H9 (cell line): ENCODE measurements around the gene EXOG. TPM values are rescaled to one million over a fixed set of nuclear protein-coding genes. Genes with fewer than 3 reads are reported as not detected.

Source experiments
- DNase-seq: peaks from one replicate; pipeline ENCODE4 v3.0.0-alpha.2; 2017
- H2AFZ ChIP-seq: one replicate; pipeline ENCODE4 v1.6.1; 2013; ENCODE audit warnings: mild to moderate bottlenecking, low read length, control low read depth, moderate library complexity
- H2AK5ac ChIP-seq: 2 replicates; pipeline ENCODE4 v1.6.1; 2013; ENCODE audit warnings: low read length, control low read depth, mixed read lengths; ENCODE audit not compliant: insufficient read length
- H2BK120ac ChIP-seq: one replicate; pipeline ENCODE4 v1.6.1; 2013; ENCODE audit warnings: low read depth, mild to moderate bottlenecking, low read length, control low read depth, inconsistent platforms; ENCODE audit not compliant: poor library complexity, severe bottlenecking
- H2BK12ac ChIP-seq: 2 replicates; pipeline ENCODE4 v1.6.1; 2013; ENCODE audit warnings: low read length, control low read depth, mixed read lengths, low read depth; ENCODE audit not compliant: insufficient read length
- H2BK15ac ChIP-seq: 2 replicates; pipeline ENCODE4 v1.6.1; 2013; ENCODE audit warnings: low read depth, low read length, control low read depth
- H2BK20ac ChIP-seq: one replicate; pipeline ENCODE4 v1.6.1; 2013; ENCODE audit warnings: low read depth, mild to moderate bottlenecking, low read length, control low read depth, inconsistent platforms; ENCODE audit not compliant: poor library complexity, severe bottlenecking
- H2BK5ac ChIP-seq: 2 replicates; pipeline ENCODE4 v1.6.1; 2013; ENCODE audit warnings: low read length, control low read depth, mixed read lengths; ENCODE audit not compliant: insufficient read length
- H3K14ac ChIP-seq: 2 replicates; pipeline ENCODE4 v1.6.1; 2013; ENCODE audit warnings: low read length, control low read depth; ENCODE audit not compliant: insufficient read depth
- H3K18ac ChIP-seq: 2 replicates; pipeline ENCODE4 v1.6.1; 2013; ENCODE audit warnings: low read depth, mild to moderate bottlenecking, mixed read lengths, low read length, control low read depth; ENCODE audit not compliant: insufficient read length
- H3K23ac ChIP-seq: 2 replicates; pipeline ENCODE4 v1.6.1; 2013; ENCODE audit warnings: low read length, control low read depth, mixed read lengths, low read depth; ENCODE audit not compliant: insufficient read length
- H3K23me2 ChIP-seq: 2 replicates; pipeline ENCODE4 v1.6.1; 2013; ENCODE audit warnings: low read depth, mild to moderate bottlenecking, mixed read lengths, low read length, control low read depth; ENCODE audit not compliant: insufficient read length, poor library complexity, severe bottlenecking
- H3K27ac ChIP-seq: 2 replicates; pipeline ENCODE4 v1.5.1; 2013; ENCODE audit warnings: low read length, control low read depth, mixed read lengths, low read depth; ENCODE audit not compliant: insufficient read length
- H3K27me3 ChIP-seq: 2 replicates; pipeline ENCODE4 v1.6.1; 2013; ENCODE audit warnings: low read length, control low read depth, inconsistent platforms; ENCODE audit not compliant: insufficient read depth
- H3K4ac ChIP-seq: 2 replicates; pipeline ENCODE4 v1.6.1; 2013; ENCODE audit warnings: low read depth, mild to moderate bottlenecking, control low read depth, inconsistent platforms, low read length, moderate library complexity
- H3K4me1 ChIP-seq: 2 replicates; pipeline ENCODE4 v1.6.1; 2013; ENCODE audit warnings: low read length, control low read depth, inconsistent platforms; ENCODE audit not compliant: insufficient read depth
- H3K4me2 ChIP-seq: 2 replicates; pipeline ENCODE4 v1.6.1; 2013; ENCODE audit warnings: low read length, control low read depth, mixed read lengths; ENCODE audit not compliant: insufficient read length, insufficient read depth
- H3K56ac ChIP-seq: 2 replicates; pipeline ENCODE4 v1.6.1; 2013; ENCODE audit warnings: low read depth, mild to moderate bottlenecking, mixed read lengths, low read length, control low read depth; ENCODE audit not compliant: insufficient read length
- H3K79me1 ChIP-seq: 2 replicates; pipeline ENCODE4 v1.6.1; 2013; ENCODE audit warnings: low read depth, mild to moderate bottlenecking, moderate library complexity, low read length, control low read depth, inconsistent platforms; ENCODE audit not compliant: insufficient read depth, poor library complexity, severe bottlenecking
- H3K79me2 ChIP-seq: 2 replicates; pipeline ENCODE4 v1.6.1; 2013; ENCODE audit warnings: low read length, control low read depth, inconsistent platforms; ENCODE audit not compliant: insufficient read depth
- H3K9ac ChIP-seq: 2 replicates; pipeline ENCODE4 v1.6.1; 2013; ENCODE audit warnings: low read length, control low read depth, mixed read lengths; ENCODE audit not compliant: insufficient read length; ENCODE audit errors: extremely low read depth
- H3K9me3 ChIP-seq: one replicate; pipeline ENCODE4 v1.6.1; 2013; ENCODE audit warnings: low read depth, low read length, inconsistent platforms; ENCODE audit not compliant: control insufficient read depth
- H3T11ph ChIP-seq: one replicate; pipeline ENCODE4 v1.6.1; 2013; ENCODE audit warnings: mild to moderate bottlenecking, low read length, control low read depth, inconsistent platforms
- H4K20me1 ChIP-seq: one replicate; pipeline ENCODE4 v1.6.1; 2013; ENCODE audit not compliant: control insufficient read depth, insufficient read length, insufficient read depth
- H4K5ac ChIP-seq: 2 replicates; pipeline ENCODE4 v1.6.1; 2013; ENCODE audit warnings: low read depth, mild to moderate bottlenecking, mixed read lengths, low read length, control low read depth; ENCODE audit not compliant: insufficient read length
- H4K8ac ChIP-seq: replicated peaks from 2 replicates; pipeline ENCODE4 v1.6.1; 2013; ENCODE audit warnings: low read length, control low read depth, mixed read lengths, low read depth; ENCODE audit not compliant: insufficient read length
- H4K91ac ChIP-seq: 2 replicates; pipeline ENCODE4 v1.6.1; 2013; ENCODE audit warnings: low read depth, mild to moderate bottlenecking, moderate library complexity, mixed read lengths, low read length, control low read depth; ENCODE audit not compliant: insufficient read length
- H3K27ac Mint-ChIP-seq, 3 experiments: 2 replicates in 2 of 3; 3 replicates in 1 of 3; pipeline ENCODE4 v1.8.0; 2020 to 2021; ENCODE audit warnings: mixed read lengths in 3 of 3, mild to moderate bottlenecking in 1 of 3, moderate library complexity in 1 of 3
- H3K27me3 Mint-ChIP-seq: 2 replicates; pipeline ENCODE4 v1.8.0; 2021; ENCODE audit warnings: low read depth, mild to moderate bottlenecking, moderate library complexity, mixed read lengths
- H3K36me3 Mint-ChIP-seq, 3 experiments: 2 replicates in 2 of 3; 3 replicates in 1 of 3; pipeline ENCODE4 v1.8.0; 2020 to 2021; ENCODE audit warnings: low read depth in 3 of 3, mixed read lengths in 3 of 3; ENCODE audit not compliant: insufficient read depth in 1 of 3
- H3K4me1 Mint-ChIP-seq, 2 experiments: 2 replicates each; pipeline ENCODE4 v1.8.0; 2020; ENCODE audit warnings: mixed read lengths in 2 of 2
- H3K4me3 Mint-ChIP-seq, 2 experiments: 2 replicates in 1 of 2; 3 replicates in 1 of 2; pipeline ENCODE4 v1.8.0; 2020 to 2021; ENCODE audit warnings: mild to moderate bottlenecking in 2 of 2, mixed read lengths in 2 of 2, moderate library complexity in 1 of 2
- H3K9me3 Mint-ChIP-seq, 2 experiments: 2 replicates in 1 of 2; 3 replicates in 1 of 2; pipeline ENCODE4 v1.8.0; 2020; ENCODE audit warnings: mild to moderate bottlenecking in 2 of 2, mixed read lengths in 2 of 2, moderate library complexity in 1 of 2
- WGBS: extraction: QIAGEN DNeasy Blood & Tissue Kit; methylation state at CpG from one replicate; pipeline ENCODE4 v1.1.7; 2013; ENCODE audit warnings: missing lambda C conversion rate, low lambda C conversion rate, mixed read lengths; ENCODE audit not compliant: insufficient read length; ENCODE audit errors: extremely low coverage; 5-methylcytosine and 5-hydroxymethylcytosine counted together
- total RNA-seq: library from RNA; stranded (reverse); gene quantifications from 2 replicates; pipeline ENCODE4 v1.2.1, GENCODE V29; 2021
- TF ChIP-seq, protein P1 (sequence below): fragments of 200-600 bp; sonication (generic); conservative IDR thresholded peaks from 3 replicates; pipeline ENCODE4 v1.8.0; 2021; ENCODE audit warnings: antibody characterized with exemption, mild to moderate bottlenecking

The EXOG gene
- total RNA-seq, 1 experiment from 2014 or later = 14.1 TPM

DNA sequence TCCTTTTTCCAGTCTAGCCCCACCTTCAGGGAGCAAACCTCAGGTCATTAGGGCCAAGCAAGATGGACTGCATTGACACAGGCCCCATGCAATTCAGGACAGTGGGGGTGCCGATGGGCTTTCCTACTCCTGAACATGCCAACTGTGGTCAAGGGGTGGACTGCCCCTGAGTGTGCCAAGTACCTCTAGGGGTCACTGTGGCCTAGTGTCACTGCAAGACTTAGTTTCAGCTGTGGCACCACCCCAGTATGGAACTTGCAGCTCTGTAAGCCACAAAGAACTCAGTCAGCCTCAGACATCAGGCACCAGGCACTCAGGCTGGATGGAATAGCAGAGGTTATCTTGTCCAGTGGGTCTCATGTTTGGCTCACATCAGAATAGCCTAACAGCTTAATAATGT, 32.3 kb downstream of the EXOG start:
- no peak overlapping the region for H3K14ac ChIP-seq
- Mint-ChIP-seq H3K4me3 (no peak overlapping the region), H3K36me3 (peaks cover 19 to 47% (median 21%) of the 10 kb centered on the region in 3 experiments), H3K4me1 (peaks cover 16 to 22% of the 10 kb centered on the region in 2 experiments), H3K27ac (no peak overlapping the region), H3K27me3 (no peaks in the 10 kb centered on the region), H3K9me3 (no peaks in the 10 kb centered on the region)
- no peaks in the 10 kb centered on the region for H3K27me3 ChIP-seq
- no peak overlapping the region for H2AK5ac ChIP-seq
- H4K20me1 ChIP-seq = no peaks in the 10 kb centered on the region
- no peak overlapping the region for H3K27ac ChIP-seq
- no peak overlapping the region for H2BK20ac ChIP-seq
- no peak overlapping the region for H3K18ac ChIP-seq
- H4K91ac ChIP-seq = no peak overlapping the region
- no peaks in the 10 kb centered on the region for H3K23me2 ChIP-seq
- H3T11ph ChIP-seq = no peak overlapping the region
- H3K4ac ChIP-seq = no peak overlapping the region
- H3K9me3 ChIP-seq = no peaks in the 10 kb centered on the region
- H4K5ac ChIP-seq = no peak overlapping the region
- DNase-seq = peak; percentile 62
- H2BK12ac ChIP-seq = no peak overlapping the region
- TF ChIP-seq, protein P1, sequence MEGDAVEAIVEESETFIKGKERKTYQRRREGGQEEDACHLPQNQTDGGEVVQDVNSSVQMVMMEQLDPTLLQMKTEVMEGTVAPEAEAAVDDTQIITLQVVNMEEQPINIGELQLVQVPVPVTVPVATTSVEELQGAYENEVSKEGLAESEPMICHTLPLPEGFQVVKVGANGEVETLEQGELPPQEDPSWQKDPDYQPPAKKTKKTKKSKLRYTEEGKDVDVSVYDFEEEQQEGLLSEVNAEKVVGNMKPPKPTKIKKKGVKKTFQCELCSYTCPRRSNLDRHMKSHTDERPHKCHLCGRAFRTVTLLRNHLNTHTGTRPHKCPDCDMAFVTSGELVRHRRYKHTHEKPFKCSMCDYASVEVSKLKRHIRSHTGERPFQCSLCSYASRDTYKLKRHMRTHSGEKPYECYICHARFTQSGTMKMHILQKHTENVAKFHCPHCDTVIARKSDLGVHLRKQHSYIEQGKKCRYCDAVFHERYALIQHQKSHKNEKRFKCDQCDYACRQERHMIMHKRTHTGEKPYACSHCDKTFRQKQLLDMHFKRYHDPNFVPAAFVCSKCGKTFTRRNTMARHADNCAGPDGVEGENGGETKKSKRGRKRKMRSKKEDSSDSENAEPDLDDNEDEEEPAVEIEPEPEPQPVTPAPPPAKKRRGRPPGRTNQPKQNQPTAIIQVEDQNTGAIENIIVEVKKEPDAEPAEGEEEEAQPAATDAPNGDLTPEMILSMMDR = peak; percentile 55
- no peak overlapping the region for H2BK5ac ChIP-seq
- H3K4me2 ChIP-seq = no peak overlapping the region
- no peaks in the 10 kb centered on the region for H3K79me2 ChIP-seq
- no CpG with 5 or more reads among the region's 1 CpG for WGBS
- H2AFZ ChIP-seq = no peak overlapping the region
- no peak overlapping the region for H2BK15ac ChIP-seq
- no peak overlapping the region for H4K8ac ChIP-seq
- H3K79me1 ChIP-seq = no peaks in the 10 kb centered on the region
- no peak overlapping the region for H3K9ac ChIP-seq
- H3K56ac ChIP-seq = no peak overlapping the region
- no peak overlapping the region for H3K23ac ChIP-seq
- no peak overlapping the region for H2BK120ac ChIP-seq
- H3K4me1 ChIP-seq = peaks cover 4% of the 10 kb centered on the region; the same call in 1 of the 2 replicates
